ENCODE results near the gene PRSS8.
A peak's percentile ranks its signal among the peaks of the same experiment; 100 is the strongest.

PRSS8 gene

DNA sequence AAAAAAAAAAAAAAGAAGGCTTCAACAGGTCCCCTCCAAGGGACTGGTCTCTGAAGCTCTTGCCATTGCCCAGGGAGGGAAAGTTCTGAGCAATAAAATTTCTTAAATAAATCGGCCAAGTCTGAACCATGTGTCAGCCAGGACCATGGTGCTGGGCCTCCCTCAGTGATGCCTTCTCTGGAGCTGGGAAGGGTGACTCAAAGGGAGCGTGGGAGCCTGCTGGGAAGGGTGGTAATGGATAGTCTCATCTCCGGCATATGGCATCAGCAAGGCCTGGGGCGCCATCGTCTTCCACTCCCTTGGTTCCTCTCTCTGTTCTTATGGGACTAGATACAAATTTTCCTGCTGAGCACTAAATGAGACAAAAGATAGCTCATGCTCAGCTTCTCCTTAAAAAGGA is 43.2 kb downstream of the PRSS8 start:
- FAIRE-seq: no peak
- no peak for TF ChIP-seq POLR2AphosphoS5 (IDR thresholded peaks at IDR 0.05; ENCODE audit: low read depth, low read length)
- TF ChIP-seq TAF1 (IDR thresholded peaks at IDR 0.05; ENCODE audit: borderline replicate concordance, low read depth, low read length): no peak
- no peak for TF ChIP-seq POLR2A (IDR thresholded peaks at IDR 0.05; ENCODE audit: low read depth, low read length)
- DNase-seq (ENCODE audit: insufficient read length): no peak

GRCh38 chr16:31090540-31090939 is 45.0 kb downstream of the PRSS8 start:
- DNase-seq (ENCODE audit: insufficient read length) (no peak), FAIRE-seq (no peak)
- TF ChIP-seq POLR2A (IDR thresholded peaks at IDR 0.05; ENCODE audit: low read depth, low read length) (no peak), TAF1 (IDR thresholded peaks at IDR 0.05; ENCODE audit: borderline replicate concordance, low read depth, low read length) (no peak), POLR2AphosphoS5 (IDR thresholded peaks at IDR 0.05; ENCODE audit: low read depth, low read length) (no peak)

DNA sequence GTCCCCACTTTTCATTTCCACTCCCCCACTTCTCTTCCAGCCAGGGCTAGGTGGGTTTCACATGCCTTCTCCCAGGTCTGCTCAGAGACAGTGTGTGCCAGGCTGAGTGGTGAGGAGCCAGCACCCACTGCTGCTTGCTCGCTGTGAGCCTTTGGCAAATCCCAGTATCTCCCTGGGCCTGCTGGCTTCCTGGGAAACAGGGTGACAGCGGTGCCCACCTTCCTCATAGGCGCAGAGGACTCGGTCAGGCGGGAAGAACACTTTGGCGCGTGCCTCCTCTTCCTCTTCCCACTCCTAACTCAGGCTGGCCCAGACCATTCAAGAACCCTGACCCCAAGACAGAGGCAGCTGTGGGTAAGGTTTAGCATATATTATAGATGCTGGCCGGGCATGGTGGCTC is 46.3 kb downstream of the PRSS8 start:
- no peak for FAIRE-seq
- TF ChIP-seq POLR2A (IDR thresholded peaks at IDR 0.05; ENCODE audit: low read depth, low read length) (no peak), POLR2AphosphoS5 (IDR thresholded peaks at IDR 0.05; ENCODE audit: low read depth, low read length) (no peak), TAF1 (IDR thresholded peaks at IDR 0.05; ENCODE audit: borderline replicate concordance, low read depth, low read length) (no peak)

GRCh38 chr16:31088459-31089183 is 46.9 kb downstream of the PRSS8 start, which contains the start of gene PRSS53:
Gene PRSS53, minus strand, starts transcription at chr16:31088943. Its CDS starts 134 bp downstream, at chr16:31088809.
- FAIRE-seq (no peak), DNase-seq (ENCODE audit: insufficient read length) (no peak)
- TF ChIP-seq POLR2AphosphoS5 (IDR thresholded peaks at IDR 0.05; ENCODE audit: low read depth, low read length) (no peak), POLR2A (IDR thresholded peaks at IDR 0.05; ENCODE audit: low read depth, low read length) (no peak), TAF1 (IDR thresholded peaks at IDR 0.05; ENCODE audit: borderline replicate concordance, low read depth, low read length) (no peak)

More for the DNA sequence above, 46.3 kb downstream of the PRSS8 start:
- no peak for DNase-seq (ENCODE audit: insufficient read length)

GRCh38 chr16:31087971-31088370 is 47.6 kb downstream of the PRSS8 start:
- TF ChIP-seq POLR2A (IDR thresholded peaks at IDR 0.05; ENCODE audit: low read depth, low read length): no peak
- TF ChIP-seq POLR2AphosphoS5 (IDR thresholded peaks at IDR 0.05; ENCODE audit: low read depth, low read length): no peak
- TF ChIP-seq TAF1 (IDR thresholded peaks at IDR 0.05; ENCODE audit: borderline replicate concordance, low read depth, low read length): no peak
- DNase-seq (ENCODE audit: insufficient read length): no peak
- FAIRE-seq: no peak

DNA sequence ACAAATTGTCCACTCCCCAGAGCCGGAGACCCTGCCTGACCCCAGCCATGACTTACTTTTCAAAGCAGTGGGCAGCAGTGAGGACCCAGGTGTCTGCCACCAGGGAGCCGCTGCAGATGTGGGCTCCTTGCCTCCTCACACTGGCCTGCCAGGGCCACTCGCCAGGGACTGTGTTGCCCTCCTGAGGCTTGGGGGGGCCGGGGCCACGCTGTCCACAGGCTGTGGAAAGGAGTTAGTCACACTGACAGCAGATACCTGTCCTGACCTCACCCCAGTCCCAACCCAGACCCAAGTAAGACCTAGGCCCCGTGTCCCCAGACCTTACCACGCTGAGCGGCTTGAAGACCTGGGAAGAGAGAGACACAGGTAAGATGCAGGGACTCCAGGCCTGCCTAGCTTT is 48.0 kb downstream of the PRSS8 start:
- TF ChIP-seq TAF1 (IDR thresholded peaks at IDR 0.05; ENCODE audit: borderline replicate concordance, low read depth, low read length) (no peak), POLR2A (IDR thresholded peaks at IDR 0.05; ENCODE audit: low read depth, low read length) (no peak), POLR2AphosphoS5 (IDR thresholded peaks at IDR 0.05; ENCODE audit: low read depth, low read length) (no peak)
- FAIRE-seq (no peak), DNase-seq (ENCODE audit: insufficient read length) (no peak)

DNA sequence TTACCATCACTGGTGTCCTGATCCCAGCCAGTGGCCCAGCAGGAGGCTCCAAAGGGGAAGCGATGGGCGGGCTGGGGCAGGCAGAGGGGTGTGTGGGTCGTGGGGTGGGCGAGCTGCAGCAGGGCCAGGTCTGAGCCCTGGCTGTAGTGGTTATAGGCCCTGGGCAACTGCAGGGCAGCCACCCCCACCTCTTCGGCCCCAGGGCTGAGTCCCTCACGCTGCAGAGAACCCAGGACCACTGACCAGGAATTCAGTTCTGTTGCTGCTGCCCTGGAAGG is 49.0 kb downstream of the PRSS8 start:
- DNase-seq (ENCODE audit: insufficient read length): no peak
- no peak for FAIRE-seq
- no peak for TF ChIP-seq POLR2AphosphoS5 (IDR thresholded peaks at IDR 0.05; ENCODE audit: low read depth, low read length)
- TF ChIP-seq TAF1 (IDR thresholded peaks at IDR 0.05; ENCODE audit: borderline replicate concordance, low read depth, low read length): no peak
- TF ChIP-seq POLR2A (IDR thresholded peaks at IDR 0.05; ENCODE audit: low read depth, low read length): no peak

- FAIRE-seq (no peak), DNase-seq (ENCODE audit: insufficient read length) (no peak)
- no peak for TF ChIP-seq POLR2AphosphoS5 (IDR thresholded peaks at IDR 0.05; ENCODE audit: low read depth, low read length)
- TF ChIP-seq TAF1 (IDR thresholded peaks at IDR 0.05; ENCODE audit: borderline replicate concordance, low read depth, low read length): no peak
- no peak for TF ChIP-seq POLR2A (IDR thresholded peaks at IDR 0.05; ENCODE audit: low read depth, low read length)
Measured at GRCh38 chr16:31085873-31086628, 49.5 kb downstream of the PRSS8 start.

DNA sequence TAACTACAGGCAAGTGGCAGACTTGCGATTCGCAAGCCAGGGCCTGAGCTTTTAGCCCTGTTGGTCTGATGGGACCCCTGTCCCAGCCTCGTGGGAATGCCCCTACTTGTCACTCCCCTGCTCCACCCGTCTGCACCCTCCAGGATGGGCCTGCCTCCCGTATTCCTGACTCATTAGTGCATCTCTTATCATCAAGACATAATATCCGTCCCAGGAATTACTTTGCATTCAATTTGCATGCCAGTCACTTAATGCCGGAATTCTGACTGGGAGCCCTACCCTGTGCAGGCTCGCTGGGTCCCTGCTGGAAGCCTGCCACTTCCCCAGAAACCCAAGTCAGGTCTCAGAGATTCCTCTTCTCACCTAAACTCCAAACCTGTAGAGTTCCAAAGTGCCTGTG is 50.1 kb downstream of the PRSS8 start:
- no peak for DNase-seq (ENCODE audit: insufficient read length)
- TF ChIP-seq TAF1 (IDR thresholded peaks at IDR 0.05; ENCODE audit: borderline replicate concordance, low read depth, low read length): no peak
- TF ChIP-seq POLR2A (IDR thresholded peaks at IDR 0.05; ENCODE audit: low read depth, low read length): no peak
- no peak for TF ChIP-seq POLR2AphosphoS5 (IDR thresholded peaks at IDR 0.05; ENCODE audit: low read depth, low read length)
- FAIRE-seq: no peak

- no peak for DNase-seq (ENCODE audit: insufficient read length)
- FAIRE-seq: no peak
- TF ChIP-seq POLR2A (IDR thresholded peaks at IDR 0.05; ENCODE audit: low read depth, low read length) (no peak), TAF1 (IDR thresholded peaks at IDR 0.05; ENCODE audit: borderline replicate concordance, low read depth, low read length) (no peak), POLR2AphosphoS5 (IDR thresholded peaks at IDR 0.05; ENCODE audit: low read depth, low read length) (no peak)
Measured at GRCh38 chr16:31084584-31085302, 50.8 kb downstream of the PRSS8 start.

DNA sequence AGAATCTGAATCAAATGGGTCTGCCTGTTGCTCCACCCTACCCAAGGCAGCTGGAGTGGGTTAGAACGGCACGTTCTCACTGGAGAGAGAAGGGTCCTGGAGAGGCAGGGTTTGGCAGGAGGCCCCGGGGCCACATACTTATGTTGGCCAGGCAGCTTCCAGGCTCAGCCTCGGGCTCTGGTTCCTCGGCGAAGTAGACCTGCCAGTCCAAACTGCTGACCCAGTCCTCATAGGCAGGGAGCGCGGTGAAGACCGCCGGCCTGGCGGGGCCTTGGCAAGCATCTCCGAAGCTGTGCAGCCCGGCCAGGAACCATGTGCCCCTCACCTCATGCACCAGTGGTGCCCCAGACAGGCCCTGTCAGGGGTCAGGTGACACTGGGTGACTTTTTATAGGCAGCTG is 51.5 kb downstream of the PRSS8 start:
- no peak for DNase-seq (ENCODE audit: insufficient read length)
- FAIRE-seq: no peak
- TF ChIP-seq POLR2A (IDR thresholded peaks at IDR 0.05; ENCODE audit: low read depth, low read length) (0 out of 2 replicates have a peak, but pooled peaks have one; percentile 3), POLR2AphosphoS5 (IDR thresholded peaks at IDR 0.05; ENCODE audit: low read depth, low read length) (no peak)
